Measurements from ENCODE around the gene TCEANC2.

The TCEANC2 gene

DNA sequence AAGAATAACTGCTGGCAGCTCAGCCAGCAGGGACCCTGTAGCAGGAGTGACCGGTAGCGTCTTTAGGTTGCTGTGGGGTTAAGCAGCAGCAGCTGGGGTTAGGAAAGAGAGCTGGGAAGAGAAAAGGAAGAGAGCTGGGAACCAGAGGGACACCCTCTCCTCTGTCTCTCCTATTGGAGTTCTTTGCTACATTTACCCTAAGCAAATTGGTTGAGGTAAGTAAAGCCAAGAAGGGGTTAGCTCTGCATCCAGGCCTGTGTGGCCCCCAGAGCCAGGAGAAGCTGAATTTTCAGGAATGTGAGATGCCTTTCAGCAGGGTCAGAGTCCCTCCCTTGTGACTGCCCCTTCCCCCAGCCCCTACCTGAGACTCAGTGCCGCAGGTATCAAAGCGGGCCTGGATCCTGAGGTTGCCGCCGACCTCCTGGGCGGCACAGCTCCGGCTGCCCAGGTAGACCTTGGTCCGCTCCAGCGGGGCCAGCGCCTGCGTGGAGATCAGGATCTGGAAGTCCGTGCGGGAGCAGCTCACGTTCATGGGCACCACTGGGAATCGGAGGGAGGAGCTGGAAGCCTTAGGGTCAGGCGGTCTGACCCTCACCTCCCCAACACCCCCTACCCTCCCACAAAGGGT is 83.0 kb downstream of the TCEANC2 start:
- DNase-seq (ENCODE audit: low spot score), result no peak

DNA sequence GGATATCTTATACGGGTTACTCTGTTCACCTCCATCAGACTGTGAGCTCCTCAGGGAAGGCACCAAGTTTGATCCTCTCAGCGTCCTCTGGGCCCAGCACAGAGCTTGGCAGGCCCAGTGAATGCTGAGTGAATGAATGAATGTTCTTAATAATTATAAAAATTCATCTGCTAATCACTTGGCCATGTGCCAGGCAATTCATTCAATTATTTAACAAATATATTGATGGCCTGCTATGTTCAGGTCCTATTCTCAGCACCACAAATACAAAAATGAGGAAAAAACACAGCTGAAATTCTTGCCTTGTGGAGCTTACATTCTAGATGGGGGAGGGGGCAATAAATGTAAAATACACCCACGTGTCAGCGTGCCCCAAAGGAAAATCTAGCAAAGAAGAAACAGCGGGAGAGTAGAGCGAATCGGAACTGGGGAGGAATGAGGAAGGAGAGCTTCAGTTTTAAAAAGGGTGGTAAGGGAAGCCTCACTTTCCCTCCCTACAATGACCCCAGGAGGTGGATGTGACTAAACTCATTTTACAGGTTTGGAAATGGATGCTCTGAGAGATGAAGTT is 83.6 kb downstream of the TCEANC2 start:
- no peak for DNase-seq (ENCODE audit: low spot score)

DNA sequence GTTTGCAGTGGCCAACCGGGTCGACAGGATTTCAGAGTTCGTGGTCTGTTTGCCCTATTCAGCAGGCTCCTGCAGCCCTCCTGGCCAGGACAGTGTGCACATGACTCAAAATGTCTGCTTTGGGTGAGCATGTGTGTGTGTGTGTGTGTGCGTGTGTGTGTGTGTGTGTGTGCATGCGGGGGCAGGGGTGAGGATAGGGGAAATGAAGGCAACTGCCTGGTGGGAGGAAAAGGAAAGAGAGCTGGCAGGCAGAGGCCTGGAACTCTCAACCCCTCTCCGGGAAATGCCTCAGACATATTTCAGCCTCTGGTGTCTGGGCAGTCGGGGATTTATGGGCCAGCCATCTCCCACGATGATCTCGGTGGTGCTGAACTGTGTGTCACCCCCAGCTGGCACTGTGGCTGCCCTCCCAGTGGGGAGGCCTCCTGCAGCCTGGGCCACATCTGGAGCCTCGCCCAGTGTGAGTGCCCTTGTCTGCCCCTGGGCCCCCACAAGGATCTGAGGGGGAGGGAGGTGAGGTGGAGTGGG is 84.2 kb downstream of the TCEANC2 start:
- DNase-seq (ENCODE audit: low spot score), result no peak

DNA sequence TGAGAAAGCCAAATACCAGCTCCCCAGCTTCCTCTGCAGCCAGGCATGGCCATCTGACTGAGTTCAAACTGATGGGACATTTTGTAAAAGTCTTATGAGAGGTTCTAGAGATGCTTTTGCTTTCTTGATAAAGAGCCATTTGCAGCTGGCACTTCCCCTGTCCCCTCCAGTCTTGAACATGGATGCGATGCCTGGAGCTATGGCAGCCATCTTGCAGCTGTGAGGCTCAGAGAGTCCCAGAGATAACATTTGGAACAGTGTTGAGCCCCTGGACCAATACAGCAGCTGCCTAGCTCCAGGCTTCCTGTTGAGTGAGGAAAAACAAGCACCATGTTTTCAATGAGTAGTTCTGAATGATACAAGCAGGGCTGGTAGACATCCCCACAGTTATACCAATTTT is 85.6 kb downstream of the TCEANC2 start:
- DNase-seq (ENCODE audit: low spot score), result no peak

DNA sequence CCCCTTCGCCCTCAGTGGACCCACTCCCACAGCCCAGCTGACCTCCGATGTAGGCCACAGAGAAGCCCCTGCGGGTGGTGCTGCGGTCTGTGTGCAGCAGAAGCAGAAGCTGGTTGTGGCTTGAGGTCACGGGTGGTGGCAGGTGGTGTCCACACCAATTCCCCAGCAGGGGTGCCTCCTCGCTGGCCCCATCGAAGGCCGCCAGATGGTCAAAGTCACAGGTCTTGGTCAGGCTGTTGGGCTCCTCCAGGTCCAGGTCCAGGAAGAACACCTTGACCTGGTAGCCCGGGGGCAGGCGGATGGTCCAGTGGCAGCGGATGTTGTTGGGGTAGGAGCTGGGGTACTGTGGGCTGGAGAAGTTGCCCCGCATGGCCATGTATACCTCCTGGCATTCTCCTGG is 86.3 kb downstream of the TCEANC2 start:
- no peak for DNase-seq (ENCODE audit: low spot score)

DNA sequence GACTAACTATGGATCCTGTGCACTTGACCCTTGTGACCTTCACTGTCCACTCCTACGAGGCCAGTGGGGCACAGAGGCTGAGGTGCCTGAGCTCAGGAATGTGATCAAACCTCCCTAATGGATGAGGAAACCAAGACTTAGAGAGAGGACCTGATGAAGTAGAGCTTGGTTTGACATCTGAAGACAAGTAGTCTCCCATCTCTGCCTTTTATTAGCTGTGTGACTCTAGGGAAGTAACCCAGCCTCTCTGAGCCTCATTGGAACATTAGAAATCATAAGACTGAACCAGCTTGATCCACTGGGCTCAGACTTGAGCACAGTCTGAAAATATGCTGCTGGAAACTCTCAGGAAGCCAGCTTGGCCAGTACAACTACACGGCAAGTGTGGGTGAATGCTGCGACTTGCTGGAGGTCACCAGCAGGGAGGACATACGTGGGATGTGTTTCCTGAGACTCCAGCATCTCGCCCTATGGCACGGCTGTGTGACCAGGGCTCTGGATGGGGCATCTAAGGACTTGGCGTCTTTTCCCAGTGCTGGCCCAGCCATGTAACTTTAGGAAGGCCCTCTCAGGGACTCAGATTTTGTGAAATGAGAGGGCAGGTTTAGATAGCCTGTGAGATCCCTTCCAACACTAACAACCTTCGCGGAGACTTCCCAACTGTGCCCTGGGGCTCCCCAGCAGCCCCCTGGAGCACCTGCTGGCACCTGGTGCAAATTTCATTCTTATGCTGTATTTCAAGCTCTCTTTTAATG is 88.9 kb downstream of the TCEANC2 start:
- DNase-seq (ENCODE audit: low spot score), result no peak

DNA sequence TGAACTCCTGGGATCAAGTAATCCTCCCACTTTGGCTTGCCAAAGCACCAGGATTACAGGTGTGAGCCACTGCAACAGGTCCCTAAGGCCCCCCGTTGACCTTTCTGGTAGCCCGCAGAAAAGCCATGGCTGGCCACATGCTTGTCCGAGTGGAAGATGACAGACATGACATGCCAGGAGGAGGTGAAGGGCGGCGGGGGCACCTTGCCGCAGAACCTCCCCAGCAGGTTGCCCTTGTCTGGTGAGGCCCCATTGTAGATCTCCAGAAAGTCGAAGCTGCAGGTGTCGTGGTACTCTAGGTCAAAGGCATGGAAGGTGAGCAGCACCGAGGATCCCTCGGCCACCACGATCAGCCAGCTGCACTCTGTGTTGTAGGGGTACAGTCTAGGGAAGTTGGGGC is 91.0 kb downstream of the TCEANC2 start:
- no peak for DNase-seq (ENCODE audit: low spot score)

DNA sequence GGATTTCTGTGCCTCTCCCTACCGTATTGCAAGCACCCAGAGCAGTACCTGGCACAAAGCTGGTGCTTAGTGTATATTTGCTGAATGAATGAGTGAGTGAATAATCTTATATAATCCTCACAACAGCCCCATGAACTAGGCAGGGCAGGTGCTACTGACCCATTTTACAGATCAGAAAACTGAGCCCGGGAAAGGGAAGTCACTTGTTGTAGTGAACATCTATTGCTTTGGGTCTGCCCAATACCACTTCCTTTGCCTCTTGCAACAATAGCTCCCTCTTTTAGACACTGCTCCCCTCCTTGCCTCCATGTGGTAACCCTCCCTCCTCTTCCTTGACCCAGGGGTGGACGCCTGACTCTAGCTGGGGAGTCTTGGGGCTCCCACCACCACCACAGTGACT is 96.3 kb downstream of the TCEANC2 start:
- DNase-seq (ENCODE audit: low spot score), result no peak

DNA sequence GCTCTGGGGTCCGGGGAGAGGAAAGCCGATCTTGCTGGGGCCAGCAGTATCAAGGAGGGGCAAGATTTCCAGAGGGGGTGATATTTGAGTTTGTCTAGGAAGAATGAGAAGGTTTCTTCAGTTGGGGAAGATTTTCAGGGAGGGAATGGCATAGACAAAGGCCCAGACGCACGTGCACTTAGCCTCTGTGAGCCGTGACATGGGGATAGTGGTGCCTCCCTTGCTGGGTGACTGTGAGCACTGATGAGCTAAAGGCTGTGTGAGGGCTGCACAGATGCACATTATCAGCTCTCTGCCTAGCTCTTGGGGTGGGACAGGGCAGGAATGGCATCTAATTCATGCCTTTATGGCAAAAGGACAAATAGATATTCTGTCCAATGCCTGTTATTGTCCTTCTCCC is 97.6 kb downstream of the TCEANC2 start:
- no peak for DNase-seq (ENCODE audit: low spot score)

DNA sequence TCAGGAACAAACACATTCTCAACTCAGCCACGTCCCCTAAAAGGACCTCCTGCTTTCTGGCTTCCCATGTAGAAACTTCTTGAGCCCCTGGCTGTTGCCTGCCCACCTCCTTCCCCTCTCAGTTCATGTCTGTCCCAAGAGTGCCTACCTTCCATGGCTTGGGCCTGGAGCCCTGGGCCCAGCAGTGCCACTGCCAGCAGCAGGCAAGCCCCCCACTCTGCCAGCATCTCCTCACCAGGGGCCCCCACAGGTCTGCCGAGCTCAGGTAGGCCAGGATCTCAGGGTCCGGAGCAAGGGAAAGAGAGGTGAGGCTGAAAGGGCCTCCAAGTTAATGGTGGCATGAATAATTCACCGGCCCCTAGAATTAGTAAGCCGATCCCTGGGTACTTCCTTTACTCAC is 99.3 kb downstream of the TCEANC2 start, which contains the start of gene CDCP2:
TSS of gene CDCP2 (minus strand) at position 305 of the 400 bp plus-strand sequence. CDS start at position 227, 78 bp downstream.
- DNase-seq (ENCODE audit: low spot score), result no peak

DNA sequence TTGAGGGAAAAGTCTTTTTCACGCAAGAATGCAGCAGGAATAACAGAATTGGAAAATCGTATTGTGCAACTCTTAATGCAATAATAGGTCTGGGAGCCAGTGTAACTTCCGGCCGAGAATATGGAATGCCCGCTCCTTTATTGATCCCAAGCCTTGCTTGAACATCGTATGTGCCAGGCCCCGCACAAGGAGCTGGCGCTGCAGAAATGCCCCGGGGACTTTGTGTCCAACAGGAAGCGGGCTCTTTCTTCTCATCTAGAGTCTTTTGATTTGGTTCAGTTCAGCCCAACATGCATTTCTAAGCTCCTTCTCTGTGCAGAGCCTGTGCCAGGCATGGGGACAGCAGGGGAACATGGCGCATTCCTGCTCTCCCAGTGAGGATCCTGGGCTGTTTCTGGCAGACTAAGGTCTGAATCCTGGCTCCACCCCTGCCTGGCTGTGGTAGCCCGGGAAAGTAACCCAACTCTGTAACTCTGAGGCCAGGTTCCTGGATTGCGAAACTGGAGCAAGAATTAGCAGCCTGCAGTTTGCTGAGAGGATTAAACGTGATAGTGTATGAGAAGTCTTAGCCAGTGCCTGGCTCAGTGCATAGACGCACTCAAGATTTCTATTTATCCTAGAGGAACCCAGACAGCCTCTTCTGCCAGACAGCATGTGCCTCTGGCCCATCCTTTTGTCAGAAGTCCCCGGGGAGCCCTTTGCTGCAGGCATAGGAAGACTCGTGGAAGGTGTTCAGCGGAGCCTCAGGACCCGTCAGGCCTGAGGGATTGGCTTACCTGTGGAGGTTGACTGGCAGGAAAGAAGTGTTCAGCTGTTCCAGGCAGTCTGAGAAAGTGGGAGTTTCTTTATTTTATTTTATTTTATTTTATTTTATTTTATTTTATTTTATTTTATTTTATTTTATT is 100.4 kb downstream of the TCEANC2 start:
- DNase-seq (ENCODE audit: low spot score), result no peak

Data from left forelimb (tissue), 1 donor.